HFFc6 (cell line): ENCODE data around the gene EGFR. TPM values are rescaled to one million over a fixed set of nuclear protein-coding genes. Genes with fewer than 3 reads are reported as not detected.

Experiments used
- DNase-seq: peaks from one replicate; pipeline ENCODE4 v3.0.0-alpha.2; 2018
- H3K27ac Mint-ChIP-seq: 2 replicates; pipeline ENCODE4 v1.8.0; 2020; ENCODE audit warnings: mild to moderate bottlenecking, mixed read lengths
- H3K27me3 Mint-ChIP-seq: 2 replicates; pipeline ENCODE4 v1.8.0; 2021; ENCODE audit warnings: mild to moderate bottlenecking, moderate library complexity, mixed read lengths; ENCODE audit not compliant: insufficient read depth
- H3K36me3 Mint-ChIP-seq: 2 replicates; pipeline ENCODE4 v1.8.0; 2021; ENCODE audit warnings: low read depth, mixed read lengths
- H3K4me1 Mint-ChIP-seq: 2 replicates; pipeline ENCODE4 v1.8.0; 2020; ENCODE audit warnings: low read depth, mixed read lengths
- H3K4me3 Mint-ChIP-seq: 2 replicates; pipeline ENCODE4 v1.8.0; 2020; ENCODE audit warnings: mild to moderate bottlenecking, moderate library complexity, mixed read lengths
- H3K9me3 Mint-ChIP-seq: 2 replicates; pipeline ENCODE4 v1.8.0; 2020; ENCODE audit warnings: mild to moderate bottlenecking, mixed read lengths
- total RNA-seq, 6 experiments: library from RNA; stranded (reverse); fragmentation: NEBNext Ultra II Directional; extraction: Animal tissue kit (Norgen Biotek cat#: 25700); gene quantifications; 2 replicates in 1 of 6; 3 replicates in 5 of 6; pipeline ENCODE4 v1.2.3, GENCODE V29; 2021
- TF ChIP-seq, protein P1 (sequence below): fragments of 200-600 bp; sonication (generic); IDR thresholded peaks from 2 replicates; pipeline ENCODE4 v1.5.0; 2021; ENCODE audit warnings: antibody characterized with exemption, mild to moderate bottlenecking

The EGFR gene
- total RNA-seq, 6 experiments from 2014 or later = 69.9 to 87.2 (median 77.0) TPM

DNA sequence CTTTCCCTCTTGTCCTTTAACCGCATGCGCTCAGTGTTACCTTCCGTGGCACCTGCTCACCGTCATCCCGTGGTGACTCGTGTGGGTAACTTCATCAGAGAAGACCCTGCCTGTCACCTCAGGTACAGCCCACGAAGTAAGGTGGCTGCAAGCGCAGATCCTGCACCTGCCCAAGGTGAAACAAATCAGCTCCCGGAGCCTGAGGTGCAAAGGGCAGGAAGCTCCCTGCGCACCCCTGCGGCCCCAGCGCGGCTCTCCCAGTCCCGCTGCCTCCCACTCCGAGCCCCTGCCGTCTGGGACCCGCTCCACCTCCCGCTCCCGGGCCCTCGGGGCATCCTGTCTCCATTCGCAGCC lies 235.4 kb downstream of the EGFR start:
- Mint-ChIP-seq H3K4me3 (peak overlapping the region; percentile 78), H3K9me3 (no peaks in the 10 kb centered on the region), H3K4me1 (peaks cover 51% of the 10 kb centered on the region), H3K27ac (no peak overlapping the region), H3K27me3 (peaks cover 4% of the 10 kb centered on the region), H3K36me3 (no peaks in the 10 kb centered on the region)
- DNase-seq = no peak
- TF ChIP-seq, protein P1, sequence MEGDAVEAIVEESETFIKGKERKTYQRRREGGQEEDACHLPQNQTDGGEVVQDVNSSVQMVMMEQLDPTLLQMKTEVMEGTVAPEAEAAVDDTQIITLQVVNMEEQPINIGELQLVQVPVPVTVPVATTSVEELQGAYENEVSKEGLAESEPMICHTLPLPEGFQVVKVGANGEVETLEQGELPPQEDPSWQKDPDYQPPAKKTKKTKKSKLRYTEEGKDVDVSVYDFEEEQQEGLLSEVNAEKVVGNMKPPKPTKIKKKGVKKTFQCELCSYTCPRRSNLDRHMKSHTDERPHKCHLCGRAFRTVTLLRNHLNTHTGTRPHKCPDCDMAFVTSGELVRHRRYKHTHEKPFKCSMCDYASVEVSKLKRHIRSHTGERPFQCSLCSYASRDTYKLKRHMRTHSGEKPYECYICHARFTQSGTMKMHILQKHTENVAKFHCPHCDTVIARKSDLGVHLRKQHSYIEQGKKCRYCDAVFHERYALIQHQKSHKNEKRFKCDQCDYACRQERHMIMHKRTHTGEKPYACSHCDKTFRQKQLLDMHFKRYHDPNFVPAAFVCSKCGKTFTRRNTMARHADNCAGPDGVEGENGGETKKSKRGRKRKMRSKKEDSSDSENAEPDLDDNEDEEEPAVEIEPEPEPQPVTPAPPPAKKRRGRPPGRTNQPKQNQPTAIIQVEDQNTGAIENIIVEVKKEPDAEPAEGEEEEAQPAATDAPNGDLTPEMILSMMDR = no peak

- DNase-seq = peak; percentile 38
- no peaks in the 10 kb centered on the region for H3K36me3 Mint-ChIP-seq
These were observed 236.0 kb downstream of the EGFR start for GRCh38 chr7:55254596-55255495.

DNA sequence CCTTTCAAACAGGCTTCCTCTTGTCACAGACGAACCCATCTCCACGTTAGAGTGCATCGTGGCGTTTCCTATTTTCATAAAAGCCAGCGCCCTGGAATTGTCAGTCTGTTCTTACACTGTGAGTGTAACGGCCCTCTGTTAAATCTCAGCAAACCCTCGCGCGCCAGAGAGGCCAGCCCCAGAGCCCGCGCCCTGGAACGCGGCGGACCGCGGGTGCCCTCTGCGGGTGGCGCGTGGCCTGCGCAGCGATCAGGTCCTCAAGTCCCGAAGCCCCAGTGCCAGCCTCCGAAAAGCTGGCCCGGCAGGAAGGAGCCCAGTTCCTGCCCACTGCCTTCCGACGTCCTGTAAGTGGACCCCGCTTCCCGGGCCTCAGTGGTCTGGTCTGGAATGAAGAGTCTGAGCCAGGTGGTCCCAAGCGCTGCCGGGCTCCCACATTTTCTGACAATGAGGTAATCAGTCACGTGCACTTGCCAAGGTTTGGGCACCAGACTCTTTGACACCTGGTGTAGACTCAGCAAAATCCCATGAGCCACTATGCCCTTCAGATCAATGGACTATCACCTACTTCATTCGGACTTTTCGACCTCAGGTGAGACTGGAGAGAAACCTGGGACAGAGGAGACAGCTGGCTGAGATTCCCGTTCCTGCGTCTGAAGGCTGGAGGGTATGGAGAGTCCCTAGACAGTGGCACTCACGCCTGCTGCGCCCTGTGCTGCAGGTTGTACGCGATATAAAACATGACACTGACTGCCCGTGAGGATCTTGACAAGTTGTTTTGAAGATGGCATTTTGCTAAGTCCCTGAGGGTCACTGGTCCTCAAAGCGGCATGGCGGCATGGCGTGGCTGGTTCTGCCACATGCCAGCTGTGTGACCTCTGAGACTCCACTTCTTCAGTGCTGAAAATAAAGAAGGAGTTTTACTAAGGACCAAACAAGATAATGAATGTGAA lies 237.0 kb downstream of the EGFR start:
- H3K27me3 Mint-ChIP-seq = peaks cover 4% of the 10 kb centered on the region
- TF ChIP-seq, protein P1 = peak; percentile 65
- H3K27ac Mint-ChIP-seq = peak overlapping the region; percentile 89
- no peaks in the 10 kb centered on the region for H3K9me3 Mint-ChIP-seq
- peak overlapping the region; percentile 98 for H3K4me3 Mint-ChIP-seq
- DNase-seq = peak; percentile 46
- H3K4me1 Mint-ChIP-seq = peaks cover 44% of the 10 kb centered on the region
- no peaks in the 10 kb centered on the region for H3K36me3 Mint-ChIP-seq

More at GRCh38 chr7:55254596-55255495, 236.0 kb downstream of the EGFR start:
- peak overlapping the region; percentile 98 for H3K4me3 Mint-ChIP-seq
- peaks cover 4% of the 10 kb centered on the region for H3K27me3 Mint-ChIP-seq
- H3K27ac Mint-ChIP-seq = peak overlapping the region; percentile 89
- peaks cover 51% of the 10 kb centered on the region for H3K4me1 Mint-ChIP-seq
- TF ChIP-seq, protein P1 = peak; percentile 91
- no peaks in the 10 kb centered on the region for H3K9me3 Mint-ChIP-seq

- Mint-ChIP-seq H3K27me3 (peaks cover 12% of the 10 kb centered on the region), H3K4me1 (peaks cover 23% of the 10 kb centered on the region), H3K27ac (no peak overlapping the region), H3K9me3 (no peaks in the 10 kb centered on the region), H3K4me3 (no peak overlapping the region), H3K36me3 (no peaks in the 10 kb centered on the region)
- no peak for DNase-seq
- TF ChIP-seq, protein P1 = no peak
These were observed 239.8 kb downstream of the EGFR start for GRCh38 chr7:55258631-55259030.

GRCh38 chr7:55260171-55260570 lies 241.4 kb downstream of the EGFR start:
- DNase-seq = no peak
- Mint-ChIP-seq H3K4me3 (no peak overlapping the region), H3K4me1 (peaks cover 12% of the 10 kb centered on the region), H3K9me3 (no peaks in the 10 kb centered on the region), H3K27me3 (peaks cover 13% of the 10 kb centered on the region), H3K27ac (no peak overlapping the region), H3K36me3 (no peaks in the 10 kb centered on the region)
- TF ChIP-seq, protein P1 = no peak
